PC-9 (cell line): ENCODE measurements around the gene XRCC4. TPM values are rescaled to one million over a fixed set of nuclear protein-coding genes. Genes with fewer than 3 reads are reported as not detected.

Experiments used
- BruUV-seq: library from RNA; stranded (reverse); fragments of 400-500 nt; replicated peaks from 2 replicates; lab custom pipeline; 2021; lab: Mats Ljungman, UMichigan
- CTCF ChIA-PET: fragments of 300-600 bp; sonication (Branson Sonifier 250); formaldehyde crosslinking; loops from one replicate; lab custom pipeline; 2022; ENCODE audit warnings: antibody characterized with exemption; lab: Charles Lee
- POLR2A ChIA-PET: fragments of 300-600 bp; sonication (Branson Sonifier 250); formaldehyde crosslinking; loops from one replicate; lab custom pipeline; 2022; ENCODE audit warnings: antibody characterized with exemption; ENCODE audit not compliant: unreplicated experiment; lab: Charles Lee
- DNase-seq, 2 experiments: peaks; one replicate each; pipeline versions ENCODE4 v3.0.0 to v3.0.0-alpha.2; 2015 to 2022; ENCODE audit warnings: mixed read lengths in 1 of 2
- H2AFZ ChIP-seq: fragments of 200-600 bp; sonication (generic); 2 replicates; pipeline ENCODE4 v1.8.1; 2017; ENCODE audit warnings: antibody characterized with exemption
- H3F3A ChIP-seq: fragments of 200-600 bp; sonication (generic); 2 replicates; pipeline ENCODE4 v1.8.1; 2017; ENCODE audit warnings: antibody characterized with exemption, mild to moderate bottlenecking, low read depth; ENCODE audit not compliant: insufficient read depth
- H3K27ac ChIP-seq: fragments of 200-600 bp; sonication (generic); 2 replicates; pipeline ENCODE4 v1.6.1; 2016; ENCODE audit warnings: mixed run types
- H3K27me3 ChIP-seq: fragments of 200-600 bp; sonication (generic); 2 replicates; pipeline ENCODE4 v1.6.1; 2016; ENCODE audit warnings: low read depth, mixed run types; ENCODE audit not compliant: insufficient read depth
- H3K36me3 ChIP-seq: fragments of 200-600 bp; sonication (generic); 2 replicates; pipeline ENCODE4 v1.6.1; 2016; ENCODE audit warnings: low read depth, mixed run types
- H3K4me1 ChIP-seq: fragments of 200-600 bp; sonication (generic); replicated peaks from 2 replicates; pipeline ENCODE4 v1.6.1; 2016; ENCODE audit warnings: mixed run types; ENCODE audit not compliant: insufficient read depth
- H3K4me2 ChIP-seq: fragments of 200-600 bp; sonication (generic); 2 replicates; pipeline ENCODE4 v1.6.1; 2017; ENCODE audit warnings: mixed run types
- H3K4me3 ChIP-seq: fragments of 200-600 bp; sonication (generic); 2 replicates; pipeline ENCODE4 v1.6.1; 2016; ENCODE audit warnings: mixed run types
- H3K79me2 ChIP-seq: fragments of 200-600 bp; sonication (generic); 2 replicates; pipeline ENCODE4 v1.6.1; 2017; ENCODE audit warnings: low read depth, mixed run types
- H3K9me2 ChIP-seq: fragments of 200-600 bp; sonication (generic); 2 replicates; pipeline ENCODE4 v1.8.1; 2017; ENCODE audit warnings: mild to moderate bottlenecking; ENCODE audit not compliant: insufficient read depth
- H3K9me3 ChIP-seq: fragments of 200-600 bp; sonication (generic); 2 replicates; pipeline ENCODE4 v1.8.1; 2016; ENCODE audit warnings: low read depth; ENCODE audit not compliant: insufficient read depth
- H4K20me1 ChIP-seq: fragments of 200-600 bp; sonication (generic); 2 replicates; pipeline ENCODE4 v1.8.1; 2017; ENCODE audit not compliant: insufficient read depth
- CTCF ChIP-seq: fragments of 200-600 bp; sonication (generic); conservative IDR thresholded peaks from 2 replicates; pipeline ENCODE4 v1.6.1; 2017; ENCODE audit warnings: mixed run types, antibody characterized with exemption, mild to moderate bottlenecking, moderate library complexity
- EZH2 ChIP-seq: fragments of 200-600 bp; sonication (generic); IDR thresholded peaks from 2 replicates; pipeline ENCODE4 v1.8.0; 2017; ENCODE audit warnings: antibody characterized with exemption, low read depth
- intact Hi-C: fragments of 100-400 bp; cut with micrococcal nuclease; formaldehyde crosslinking; loops from one replicate; pipeline ENCODE4 v1.10.0; 2022; ENCODE audit not compliant: unreplicated experiment
- total RNA-seq: library from RNA; stranded (reverse); gene quantifications from 2 replicates; pipeline ENCODE4 v1.2.3, GENCODE V29; 2021

XRCC4 gene
- total RNA-seq, 1 experiment from 2014 or later = 12.2 TPM

- Histone ChIP-seq H2AFZ (no peak overlapping the region), H3K9me2 (no peaks in the 10 kb centered on the region), H3K36me3 (no peaks in the 10 kb centered on the region), H3K27ac (no peak overlapping the region), H3K9me3 (0 out of 2 replicates have a peak, but pooled peaks cover 10% of the 10 kb centered on the region), H3K4me3 (no peak overlapping the region), H3K79me2 (0 out of 2 replicates have a peak, but pooled peaks cover 2% of the 10 kb centered on the region), H3K4me1 (peaks cover 28% of the 10 kb centered on the region), H4K20me1 (no peaks in the 10 kb centered on the region), H3K27me3 (no peaks in the 10 kb centered on the region), H3K4me2 (no peak overlapping the region), H3F3A (0 out of 2 replicates have a peak, but pooled peaks cover 7% of the 10 kb centered on the region)
- no peak for TF ChIP-seq CTCF
- TF ChIP-seq EZH2 = no peak
- intact Hi-C loops = loop anchor here (10.0 kb wide), 1 partner anchor 471 kb away; no protein-coding TSS in a partner anchor
- no peak for DNase-seq
- BruUV-seq = no TSS peak
- POLR2A ChIA-PET = no interaction called here
- CTCF ChIA-PET = no interaction called here
These were observed 16.3 kb downstream of the XRCC4 start for GRCh38 chr5:83093692-83094091.

- BruUV-seq = no TSS peak
- Histone ChIP-seq H3K79me2 (no peaks in the 10 kb centered on the region), H3F3A (0 out of 2 replicates have a peak, but pooled peaks cover 7% of the 10 kb centered on the region), H3K9me2 (no peaks in the 10 kb centered on the region), H3K4me1 (peaks cover 28% of the 10 kb centered on the region), H4K20me1 (no peaks in the 10 kb centered on the region), H3K27me3 (no peaks in the 10 kb centered on the region), H3K36me3 (no peaks in the 10 kb centered on the region), H3K9me3 (0 out of 2 replicates have a peak, but pooled peaks cover 10% of the 10 kb centered on the region), H3K4me2 (no peak overlapping the region), H3K27ac (no peak overlapping the region), H3K4me3 (no peak overlapping the region), H2AFZ (no peak overlapping the region)
- intact Hi-C loops = loop anchor here (10.0 kb wide), 1 partner anchor 469 kb away; no protein-coding TSS in a partner anchor
- ChIA-PET POLR2A (no interaction called here), CTCF (no interaction called here)
- TF ChIP-seq EZH2 (no peak), CTCF (no peak)
- DNase-seq = no peak
These were observed 18.0 kb downstream of the XRCC4 start for GRCh38 chr5:83095163-83095956.

GRCh38 chr5:83095957-83096539, 18.7 kb downstream of the XRCC4 start:
- TSS peak; percentile 42 for BruUV-seq
- TF ChIP-seq EZH2 (no peak), CTCF (no peak)
- Histone ChIP-seq H3K36me3 (no peaks in the 10 kb centered on the region), H3K79me2 (no peaks in the 10 kb centered on the region), H4K20me1 (no peaks in the 10 kb centered on the region), H3K9me3 (0 out of 2 replicates have a peak, but pooled peaks cover 10% of the 10 kb centered on the region), H3K4me3 (no peak overlapping the region), H3K4me2 (no peak overlapping the region), H3F3A (0 out of 2 replicates have a peak, but pooled peaks cover 7% of the 10 kb centered on the region), H3K27me3 (no peaks in the 10 kb centered on the region), H2AFZ (no peak overlapping the region), H3K4me1 (peaks cover 28% of the 10 kb centered on the region), H3K27ac (no peak overlapping the region), H3K9me2 (no peaks in the 10 kb centered on the region)
- DNase-seq = peak; percentile 42 to 58
- CTCF ChIA-PET = no interaction called here
- intact Hi-C loops = loop anchor here (10.0 kb wide), 1 partner anchor 469 kb away; no protein-coding TSS in a partner anchor
- POLR2A ChIA-PET = no interaction called here
